Stomach (tissue), 4 donors: Measurements from ENCODE around the gene C1orf232.

Experiments
- CTCF ChIP-seq, 7 experiments: fragments of 450-650 bp in 4 of 7; fragments of 200-600 bp in 3 of 7; sonication (generic) in 3 of 7; IDR thresholded peaks; one replicate each; pipeline ENCODE4 v1.5.1; 2016 to 2019; ENCODE audit warnings: antibody characterized with exemption in 7 of 7, control low read depth in 2 of 7, mild to moderate bottlenecking in 1 of 7
- POLR2A ChIP-seq, 4 donors: fragments of 450-650 bp; IDR thresholded peaks; one replicate each; pipeline ENCODE4 v1.6.1; 2016; ENCODE audit warnings: antibody characterized with exemption in 4 of 4, control low read depth in 2 of 4, mild to moderate bottlenecking in 1 of 4, moderate library complexity in 1 of 4

- TF ChIP-seq CTCF (IDR thresholded peaks at IDR 0.05) (no peak), POLR2A (IDR thresholded peaks at IDR 0.05) (no peak)
These were observed 19.7 kb upstream of the C1orf232 start for GRCh38 chr1:26188477-26188876.
